ENCODE results near the gene OSBPL7. TPM values are rescaled to one million over a fixed set of nuclear protein-coding genes. Genes with fewer than 3 reads are reported as not detected.

The OSBPL7 gene
- total RNA-seq, 1 donor from 2014 or later: 18.4 TPM

DNA sequence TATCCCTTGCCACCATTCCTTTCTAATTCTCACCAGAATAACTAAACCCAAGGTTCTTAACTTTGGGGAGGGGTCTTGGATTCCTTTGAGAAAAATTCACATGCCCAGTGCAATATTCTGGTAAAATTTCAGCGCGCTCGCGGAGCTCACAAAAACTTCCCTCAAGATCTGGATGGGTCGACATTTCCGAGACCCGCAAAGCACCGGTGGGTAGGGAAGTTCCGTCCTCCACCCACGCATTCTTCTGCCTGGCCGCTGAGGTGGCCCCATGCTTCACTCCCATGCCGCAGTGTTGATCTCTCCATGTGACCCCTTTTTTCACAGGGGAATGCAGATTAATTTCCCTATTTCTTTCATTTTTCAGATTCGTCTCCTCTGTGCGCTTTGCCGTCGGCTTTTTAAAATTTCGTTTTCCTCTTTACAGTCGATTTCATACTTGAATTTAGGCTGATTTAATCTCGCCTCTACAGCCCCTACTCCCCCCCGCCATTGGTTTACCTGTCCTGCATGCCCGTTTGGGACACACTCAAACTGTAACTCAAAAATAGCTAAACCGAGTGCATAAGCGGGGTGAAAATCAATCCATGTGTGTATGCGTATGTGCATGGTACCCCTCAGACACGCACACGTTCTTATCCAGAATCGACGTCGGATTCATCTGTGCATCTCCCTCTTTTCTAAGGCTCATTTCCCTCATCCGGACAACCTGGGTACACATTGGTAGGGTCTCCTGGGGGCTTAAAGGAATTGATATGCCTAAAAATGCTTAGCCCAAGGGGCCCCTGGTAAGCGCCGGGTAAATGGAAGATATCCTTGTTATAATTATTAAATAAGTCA, 30.7 kb upstream of the OSBPL7 start:
- Mint-ChIP-seq H3K27me3 (peaks cover 83% of the 10 kb centered on the region), H3K27ac (no peak overlapping the region), H3K4me3 (peak overlapping the region; percentile 64), H3K4me1 (peaks cover 24% of the 10 kb centered on the region), H3K36me3 (ENCODE audit: low read depth) (no peaks in the 10 kb centered on the region), H3K9me3 (no peaks in the 10 kb centered on the region)
- no peak for DNase-seq
- intact Hi-C loops (cut with micrococcal nuclease): no loop called here

DNA sequence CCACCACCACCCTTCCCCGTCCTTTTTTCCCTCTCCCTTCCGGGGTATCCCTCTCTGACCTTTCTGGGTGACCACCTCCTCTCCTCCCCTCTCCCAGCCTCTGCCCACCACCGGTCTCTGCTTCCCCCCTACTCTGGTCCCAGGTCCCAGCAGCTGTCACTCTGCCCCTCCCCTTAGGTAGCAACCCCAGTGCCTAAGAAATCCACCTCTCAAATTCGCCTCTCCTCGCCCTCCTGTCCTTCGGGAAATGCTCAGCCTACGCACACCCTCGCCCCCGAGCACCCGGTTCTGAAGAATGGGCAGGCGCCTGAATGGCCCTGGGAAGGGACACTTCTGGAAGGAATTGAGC, 30.1 kb upstream of the OSBPL7 start:
- Mint-ChIP-seq H3K4me3 (peak overlapping the region; percentile 64), H3K27ac (no peak overlapping the region), H3K27me3 (peaks cover 85% of the 10 kb centered on the region), H3K4me1 (peaks cover 27% of the 10 kb centered on the region), H3K9me3 (no peaks in the 10 kb centered on the region), H3K36me3 (ENCODE audit: low read depth) (no peaks in the 10 kb centered on the region)
- no peak for DNase-seq
- intact Hi-C loops (cut with micrococcal nuclease): no loop called here

DNA sequence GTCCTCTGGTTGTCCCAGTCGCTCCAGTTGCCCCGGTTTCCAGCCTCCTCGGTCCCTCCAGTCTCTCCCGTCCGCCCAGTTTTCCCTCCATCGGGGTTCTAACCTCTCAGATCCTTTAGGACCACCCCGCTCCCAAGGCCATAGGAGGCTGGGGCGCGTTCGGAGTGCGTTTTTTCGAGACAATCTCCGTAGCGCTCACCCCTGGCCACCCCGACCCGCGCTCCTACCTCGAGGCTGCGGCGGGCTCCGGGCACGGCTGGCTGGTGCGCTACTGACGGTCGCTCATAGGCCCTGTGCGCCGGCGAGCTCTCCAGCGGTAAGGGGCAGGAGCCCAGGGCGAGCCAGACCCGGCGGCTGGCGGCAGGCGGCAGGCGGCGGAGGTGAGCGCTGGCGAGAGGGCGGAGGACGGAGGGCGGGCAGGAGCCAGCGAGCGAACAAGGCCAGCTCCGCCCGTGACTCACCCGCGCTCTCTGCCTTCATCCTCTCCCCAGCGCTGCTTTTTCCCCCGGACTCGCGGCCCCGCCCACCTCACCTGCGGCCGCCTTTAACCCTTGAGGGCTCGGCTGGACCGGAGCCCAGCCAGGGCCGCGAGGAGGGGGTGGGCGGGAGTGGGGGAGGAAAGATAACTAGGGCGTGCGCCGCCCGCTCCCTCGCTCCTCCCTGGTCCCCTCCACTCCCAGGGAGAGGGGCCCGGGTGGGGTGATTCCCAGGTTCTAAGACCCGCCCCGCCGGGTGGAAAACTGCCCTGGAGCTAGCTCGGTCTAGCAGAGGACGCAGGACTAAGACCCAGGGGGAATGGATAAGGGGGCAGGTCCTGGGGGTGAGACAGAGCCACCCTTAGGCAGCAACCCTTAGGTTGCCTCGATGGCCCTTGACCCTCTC, 29.3 kb upstream of the OSBPL7 start, which contains the start of gene SP6:
Gene SP6, minus strand, starts transcription at position 472 of the 882 bp plus-strand sequence. CDS start 2,734 bp downstream, outside the sequence.
- Mint-ChIP-seq H3K27ac (no peak within 1 kb of the TSS), H3K4me1 (peaks cover 27% of the 10 kb centered on the region), H3K9me3 (no peaks in the 10 kb centered on the region), H3K36me3 (ENCODE audit: low read depth) (no peaks in the 10 kb centered on the region), H3K4me3 (peak within 1 kb of the TSS; percentile 64), H3K27me3 (peaks cover 84% of the 10 kb centered on the region)
- intact Hi-C loops (cut with micrococcal nuclease): no loop called here
- peak; percentile 86 for DNase-seq

GRCh38 chr17:47850373-47850691, 28.7 kb upstream of the OSBPL7 start:
- peaks cover 27% of the 10 kb centered on the region for H3K4me1 Mint-ChIP-seq
- H3K9me3 Mint-ChIP-seq: no peaks in the 10 kb centered on the region
- H3K27me3 Mint-ChIP-seq: peaks cover 84% of the 10 kb centered on the region
- no peak overlapping the region for H3K27ac Mint-ChIP-seq
- no peaks in the 10 kb centered on the region for H3K36me3 Mint-ChIP-seq (ENCODE audit: low read depth)
- intact Hi-C loops (cut with micrococcal nuclease): no loop called here
- no peak for DNase-seq
- peak overlapping the region; percentile 55 for H3K4me3 Mint-ChIP-seq

- Mint-ChIP-seq H3K36me3 (ENCODE audit: low read depth) (no peaks in the 10 kb centered on the region), H3K4me3 (no peak overlapping the region), H3K9me3 (no peaks in the 10 kb centered on the region), H3K27me3 (peaks cover 75% of the 10 kb centered on the region), H3K27ac (no peak overlapping the region), H3K4me1 (peaks cover 20% of the 10 kb centered on the region)
- intact Hi-C loops (cut with micrococcal nuclease): no loop called here
- no peak for DNase-seq
Observed at GRCh38 chr17:47848198-47848513, 26.6 kb upstream of the OSBPL7 start.

DNA sequence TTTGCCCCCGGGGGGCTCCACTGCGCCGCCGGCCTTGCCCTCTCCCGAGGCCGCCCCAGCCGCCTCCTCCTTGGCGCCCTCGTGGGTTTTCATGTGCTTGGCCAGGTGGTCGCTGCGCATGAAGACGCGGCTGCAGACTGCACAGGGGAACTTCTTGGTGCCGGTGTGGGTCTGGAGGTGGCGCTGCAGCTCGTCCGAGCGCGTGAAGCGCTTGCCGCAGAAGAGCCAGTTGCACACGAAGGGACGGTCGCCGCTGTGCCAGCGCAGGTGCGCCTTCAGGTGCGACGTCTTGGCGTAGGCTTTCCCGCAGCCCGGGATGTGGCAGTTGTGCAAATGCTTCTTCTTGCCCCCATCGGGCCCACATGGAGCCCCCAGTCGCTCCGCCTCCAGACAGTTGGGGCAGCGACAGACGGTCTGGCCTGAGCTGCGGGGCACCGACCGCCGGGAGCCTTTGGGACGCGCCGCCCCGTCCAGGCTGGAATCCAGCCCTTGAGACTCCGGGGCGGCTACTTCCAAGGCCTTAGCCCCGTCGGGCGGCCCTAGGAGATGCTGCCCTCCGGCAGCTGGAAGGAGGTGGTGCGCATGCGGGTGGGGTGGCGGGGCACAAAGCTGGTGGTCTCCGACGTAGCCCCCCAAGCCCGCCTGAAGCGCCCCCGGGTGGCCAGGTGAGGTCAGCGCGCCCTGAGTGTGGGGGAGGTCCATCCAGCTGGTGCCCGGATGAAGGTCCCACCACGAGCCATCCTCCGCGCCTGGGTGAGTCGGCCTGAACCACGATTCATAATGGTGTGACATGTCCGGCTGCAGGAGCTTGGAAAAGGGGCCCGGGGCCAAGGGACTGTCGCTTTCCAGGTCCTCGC, 26.0 kb upstream of the OSBPL7 start:
- no peak overlapping the region for H3K27ac Mint-ChIP-seq
- no peaks in the 10 kb centered on the region for H3K36me3 Mint-ChIP-seq (ENCODE audit: low read depth)
- H3K27me3 Mint-ChIP-seq: peaks cover 69% of the 10 kb centered on the region
- DNase-seq: peak; percentile 75
- H3K4me3 Mint-ChIP-seq: no peak overlapping the region
- H3K4me1 Mint-ChIP-seq: peaks cover 22% of the 10 kb centered on the region
- intact Hi-C loops (cut with micrococcal nuclease): no loop called here
- H3K9me3 Mint-ChIP-seq: no peaks in the 10 kb centered on the region

DNA sequence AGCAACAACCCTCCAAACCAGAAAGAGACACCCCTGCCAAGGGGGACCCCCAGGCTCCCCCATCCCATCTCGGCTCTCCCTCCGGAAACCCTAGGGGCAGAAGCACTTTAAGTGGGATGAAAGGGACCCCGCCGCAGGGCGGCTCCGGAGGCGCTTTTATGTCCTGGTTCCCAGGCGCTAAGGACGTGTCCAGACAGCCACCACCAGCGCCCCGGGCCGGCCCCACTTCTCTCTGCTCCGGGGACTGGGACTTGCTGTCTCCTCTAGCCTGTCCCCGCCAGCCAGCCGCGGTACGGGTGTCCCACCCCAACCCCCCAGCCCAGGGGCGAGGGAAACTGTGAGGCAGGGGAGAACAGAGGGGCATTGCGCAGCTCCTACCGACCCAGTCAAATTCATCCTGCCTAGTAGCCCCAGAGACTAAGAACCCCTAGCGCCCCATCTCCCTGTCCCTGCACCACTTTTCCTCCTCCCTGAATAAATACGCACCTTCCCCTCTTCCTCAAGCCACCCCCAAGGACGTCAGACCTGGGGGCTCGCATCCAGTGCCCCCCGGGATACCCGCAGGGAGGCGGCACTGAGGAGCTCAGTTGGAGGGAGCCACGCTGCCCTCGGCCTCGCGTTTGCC, 25.2 kb upstream of the OSBPL7 start:
- Mint-ChIP-seq H3K9me3 (no peaks in the 10 kb centered on the region), H3K27me3 (peaks cover 62% of the 10 kb centered on the region), H3K27ac (no peak overlapping the region), H3K36me3 (ENCODE audit: low read depth) (no peaks in the 10 kb centered on the region), H3K4me1 (peaks cover 22% of the 10 kb centered on the region), H3K4me3 (no peak overlapping the region)
- DNase-seq: no peak
- intact Hi-C loops (cut with micrococcal nuclease): no loop called here

- Mint-ChIP-seq H3K27me3 (peaks cover 57% of the 10 kb centered on the region), H3K4me3 (no peak overlapping the region), H3K4me1 (peaks cover 26% of the 10 kb centered on the region), H3K27ac (no peak overlapping the region), H3K9me3 (no peaks in the 10 kb centered on the region), H3K36me3 (ENCODE audit: low read depth) (peaks cover 2% of the 10 kb centered on the region)
- intact Hi-C loops (cut with micrococcal nuclease): no loop called here
- no peak for DNase-seq
Observed at GRCh38 chr17:47845716-47846075, 24.1 kb upstream of the OSBPL7 start.

DNA sequence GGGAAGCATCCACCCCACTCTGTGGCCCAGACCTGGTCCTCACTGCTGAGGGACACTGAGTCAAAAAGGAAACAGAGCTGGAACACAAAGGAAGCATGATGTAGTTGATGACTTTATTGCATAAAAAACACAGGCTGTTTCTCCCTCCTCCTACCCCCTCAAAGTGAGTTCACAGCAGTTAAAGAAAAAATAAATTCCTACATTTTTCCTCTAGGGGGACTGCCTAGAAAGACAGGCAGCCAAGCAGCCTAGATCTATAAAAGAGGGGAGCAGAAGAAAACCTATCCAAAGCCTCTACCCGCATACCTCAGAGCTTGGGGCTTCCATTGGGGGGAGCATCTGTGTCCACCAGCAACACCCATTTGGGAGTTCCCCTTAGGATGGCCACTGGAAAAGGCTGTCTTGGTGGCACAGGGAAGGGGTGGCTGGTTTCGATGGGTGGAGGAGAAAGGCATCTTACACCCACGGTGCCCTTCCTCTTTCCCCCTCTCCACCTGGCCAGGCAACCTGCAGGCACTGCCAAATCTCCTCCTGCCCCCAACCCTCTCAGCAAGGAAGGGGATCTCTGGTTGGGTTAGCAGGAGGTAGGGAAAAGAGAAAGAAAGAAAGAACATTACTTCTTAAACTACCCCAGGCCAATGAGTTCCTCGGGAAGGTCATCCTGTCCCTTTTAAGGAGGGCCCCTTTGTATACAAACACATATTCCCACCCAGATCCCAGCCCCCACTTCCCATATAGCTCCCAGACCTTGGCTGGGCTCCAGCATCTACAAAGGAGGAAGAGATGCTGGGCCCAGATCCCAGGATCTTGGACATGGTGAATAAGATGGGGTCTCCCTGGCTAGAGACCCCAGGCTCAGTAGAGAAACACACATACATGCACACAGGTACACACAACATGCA, 23.5 kb upstream of the OSBPL7 start:
- intact Hi-C loops (cut with micrococcal nuclease): loop anchor here (5.0 kb wide), 1 partner anchor 167 kb away; no protein-coding TSS in a partner anchor
- Mint-ChIP-seq H3K4me3 (no peak overlapping the region), H3K27ac (no peak overlapping the region), H3K4me1 (peaks cover 28% of the 10 kb centered on the region), H3K36me3 (ENCODE audit: low read depth) (peaks cover 2% of the 10 kb centered on the region), H3K27me3 (peaks cover 51% of the 10 kb centered on the region), H3K9me3 (no peaks in the 10 kb centered on the region)
- peak; percentile 57 for DNase-seq

- no peak for DNase-seq
- Mint-ChIP-seq H3K27ac (no peak overlapping the region), H3K27me3 (peaks cover 42% of the 10 kb centered on the region), H3K9me3 (no peaks in the 10 kb centered on the region), H3K4me3 (no peak overlapping the region), H3K4me1 (peaks cover 31% of the 10 kb centered on the region), H3K36me3 (ENCODE audit: low read depth) (peaks cover 2% of the 10 kb centered on the region)
- intact Hi-C loops (cut with micrococcal nuclease): loop anchor here (5.0 kb wide), 1 partner anchor 168 kb away; no protein-coding TSS in a partner anchor
Observed at GRCh38 chr17:47844227-47844626, 22.6 kb upstream of the OSBPL7 start.

DNA sequence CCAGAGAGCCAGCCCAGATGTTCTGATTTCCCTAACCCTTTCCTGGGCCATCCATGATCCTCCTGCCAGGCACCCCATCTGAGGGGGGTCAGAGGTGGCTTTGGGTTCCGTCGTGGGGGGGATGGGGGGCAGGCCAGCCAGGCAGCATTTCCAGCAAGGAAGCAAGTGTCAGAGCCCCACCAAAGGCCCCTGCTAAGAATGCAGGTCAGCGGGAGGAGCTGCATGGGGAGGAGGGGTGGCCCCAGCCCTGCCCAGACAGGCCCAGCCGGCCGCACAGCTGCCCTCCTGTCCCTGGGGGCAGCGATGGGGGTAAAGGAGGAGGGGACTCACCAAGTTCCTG, 21.8 kb upstream of the OSBPL7 start:
- no peak overlapping the region for H3K27ac Mint-ChIP-seq
- DNase-seq: no peak
- intact Hi-C loops (cut with micrococcal nuclease): loop anchor here (5.0 kb wide), 1 partner anchor 169 kb away; no protein-coding TSS in a partner anchor
- no peak overlapping the region for H3K4me3 Mint-ChIP-seq
- H3K27me3 Mint-ChIP-seq: peaks cover 34% of the 10 kb centered on the region
- peaks cover 31% of the 10 kb centered on the region for H3K4me1 Mint-ChIP-seq
- H3K9me3 Mint-ChIP-seq: no peaks in the 10 kb centered on the region
- H3K36me3 Mint-ChIP-seq (ENCODE audit: low read depth): peaks cover 5% of the 10 kb centered on the region

DNA sequence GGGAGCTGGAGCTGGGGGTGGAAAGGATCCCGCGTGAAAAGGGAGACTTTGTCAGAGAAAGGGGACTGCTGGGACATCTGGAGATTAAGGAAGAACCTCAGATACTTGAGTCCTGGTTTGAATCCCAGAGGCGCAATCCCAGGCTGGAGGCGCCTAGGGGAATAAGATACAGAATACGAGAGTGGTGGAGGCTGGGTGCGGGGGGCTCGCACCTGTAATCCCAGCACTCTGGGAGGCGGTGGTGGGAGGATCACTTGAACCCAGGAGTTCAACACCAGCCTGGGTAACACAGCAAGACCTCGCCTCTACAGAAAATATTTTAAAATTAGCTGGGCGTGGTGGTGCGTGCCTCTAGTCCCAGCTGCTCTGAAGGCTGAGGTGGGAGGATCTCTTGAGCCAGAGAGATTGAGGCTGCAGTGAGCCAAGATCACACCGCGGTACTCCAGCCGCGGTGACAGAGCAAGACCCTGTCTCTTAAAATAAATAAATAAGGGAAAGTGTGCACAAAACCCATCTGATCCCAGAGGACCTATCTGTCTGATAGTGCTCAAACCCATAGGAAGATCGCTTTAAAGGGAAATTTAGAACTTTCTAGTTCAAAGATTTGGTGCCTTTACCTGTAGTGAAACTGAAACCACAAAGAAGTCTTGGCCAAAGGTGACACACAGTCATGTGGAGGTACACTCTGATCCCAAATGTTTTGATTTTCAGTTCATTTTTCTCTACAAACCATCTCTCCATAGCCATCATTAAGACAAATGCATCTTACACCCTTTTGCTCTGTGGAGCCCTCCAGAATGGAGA, 20.1 kb upstream of the OSBPL7 start:
- H3K9me3 Mint-ChIP-seq: no peaks in the 10 kb centered on the region
- peaks cover 7% of the 10 kb centered on the region for H3K36me3 Mint-ChIP-seq (ENCODE audit: low read depth)
- peak overlapping the region; percentile 98 for H3K27ac Mint-ChIP-seq
- no peak for DNase-seq
- H3K4me3 Mint-ChIP-seq: peak overlapping the region; percentile 100
- H3K4me1 Mint-ChIP-seq: peaks cover 28% of the 10 kb centered on the region
- intact Hi-C loops (cut with micrococcal nuclease): loop anchor here (1.0 to 5.0 kb wide), 3 partner anchors 49 to 171 kb away; partner anchors contain the start of gene CDK5RAP3
- H3K27me3 Mint-ChIP-seq: peaks cover 25% of the 10 kb centered on the region

All from activated CD4-positive, alpha-beta T cell treated with anti-CD3 and anti-CD28 coated beads, Interleukin-2, amount 10 ng/mL, durations not matched to agents 24 days and 14 days (primary cell).